Heart left ventricle (tissue), 16 donors: Measurements from ENCODE around the gene RFNG. TPM values are rescaled to one million over a fixed set of nuclear protein-coding genes. Genes with fewer than 3 reads are reported as not detected.

Experiments used
- ATAC-seq, 4 donors: fragments of 200-7000 bp; cut with Tn5 transposase; one replicate each; pipeline ENCODE4 v1.9.1; 2020 to 2022; ENCODE audit warnings: moderate library complexity in 4 of 4, mild to moderate bottlenecking in 3 of 4, moderate number of reproducible peaks in 1 of 4
- DNase-seq, 5 donors: peaks; one replicate each; pipeline ENCODE4 v3.0.0-alpha.2; 2020
- H3K27ac ChIP-seq, 12 donors: fragments of 200-600 bp; sonication (generic) in 4 of 12; one replicate each; pipeline versions ENCODE4 v1.5.0 to v1.8.0; 2016 to 2022; ENCODE audit warnings: mild to moderate bottlenecking in 2 of 12
- H3K27me3 ChIP-seq, 9 donors: fragments of 200-600 bp; sonication (generic) in 2 of 9; one replicate each; pipeline versions ENCODE4 v1.5.1 to v1.8.0; 2016 to 2022; ENCODE audit warnings: mild to moderate bottlenecking in 3 of 9
- H3K36me3 ChIP-seq, 9 donors: fragments of 200-600 bp; sonication (generic) in 2 of 9; one replicate each; pipeline versions ENCODE4 v1.5.0 to v1.8.0; 2018 to 2022; ENCODE audit warnings: mild to moderate bottlenecking in 2 of 9
- H3K4me1 ChIP-seq, 12 donors: fragments of 200-600 bp; sonication (generic) in 4 of 12; one replicate each; pipeline versions ENCODE4 v1.5.0 to v1.8.0; 2016 to 2022; ENCODE audit warnings: mild to moderate bottlenecking in 3 of 12
- H3K4me3 ChIP-seq, 12 donors: fragments of 200-600 bp; sonication (generic) in 4 of 12; one replicate each; pipeline versions ENCODE4 v1.5.0 to v1.8.0; 2017 to 2022; ENCODE audit warnings: mild to moderate bottlenecking in 9 of 12, moderate library complexity in 4 of 12
- H3K9me3 ChIP-seq, 12 donors: fragments of 200-600 bp; sonication (generic) in 4 of 12; one replicate each; pipeline versions ENCODE4 v1.5.0 to v1.8.0; 2016 to 2022; ENCODE audit warnings: mild to moderate bottlenecking in 1 of 12
- CTCF ChIP-seq, 12 donors: fragments of 200-600 bp; sonication (generic) in 4 of 12; IDR thresholded peaks; one replicate each; pipeline versions ENCODE4 v1.5.0 to v1.8.0; 2018 to 2022; ENCODE audit warnings: antibody characterized with exemption in 12 of 12, mild to moderate bottlenecking in 5 of 12
- POLR2A ChIP-seq, 2 donors: fragments of 450-650 bp; IDR thresholded peaks; one replicate each; pipeline ENCODE4 v1.6.1; 2017; ENCODE audit warnings: antibody characterized with exemption in 2 of 2, mild to moderate bottlenecking in 2 of 2, moderate library complexity in 2 of 2
- WGBS, 4 donors: extraction: QIAGEN DNeasy Blood & Tissue Kit in 2 of 4; methylation state at CpG; one replicate each; pipeline versions ENCODE4 v1.1.5 to v1.1.7; 2013 to 2018; 5-methylcytosine and 5-hydroxymethylcytosine counted together
- intact Hi-C, 10 donors: fragments of 100-400 bp; cut with DNase I; formaldehyde crosslinking; loops; one replicate each; pipeline versions ENCODE4 v1.11.1 to v1.14.2; 2022
- polyA plus RNA-seq, 2 donors: library from polyadenylated mRNA; stranded (reverse); fragments of 200-250 nt; gene quantifications; one replicate each; pipeline ENCODE4 v1.2.3, GENCODE V29; 2013
- total RNA-seq, 9 donors: library from RNA; depleted of rRNA in 2 of 9; stranded (reverse); fragments of >200 nt in 2 of 9; fragmentation: NEBNext Ultra II Directional in 3 of 9; extraction: Animal tissue kit (Norgen Biotek cat#: 25700) in 3 of 9; gene quantifications; one replicate each; pipeline versions ENCODE4 v1.1.0 to v1.2.4, GENCODE V29; 2016 to 2023
- donor health status: ischemic (EF 13 %, LVEDD 7.1; RV severe dilation, severe dysfunction).
- donor health status: healthy with polysubstance abuse.
- donor health status: DM: no; HTN: yes; CAD: no.
- donor health status: DM: no; HTN: no; CAD: no.
- donor health status: ischemic (EF 25% LVEDD 6.9; RV normal size, moderate dysfunction).
- donor health status: ischemic (EF 25% LVEDD 5.7; RV mildly dilated, moderate dysfunction).
- donor health status: healthy.
- donor health status: DM: yes; HTN: yes; CAD: no.
- donor health status: ischemic (EF 35%, LVEDD 5.7; RV mildly dilated, moderate dysfunction).
- donor health status: nonischemic (EF 11% LVEDD 7.7; RV severe dilation, severe dysfunction).
- donor health status: DM: yes; HTN: yes; CAD: no.
- donor health status: PGD.
- donor health status: ischemic (EF 29% LVEDD 5.4; RV normal size, mild dysfunction).
- donor health status: nonischemic (EF 23%, LVEDD 6.1; RV moderate dilation, normal function).

The RFNG gene
- total and polyA plus RNA-seq, 11 donors: 16.4 to 30.6 (median 21.2) TPM

- TF ChIP-seq POLR2A (IDR thresholded peaks at IDR 0.05) (no peak), CTCF (IDR thresholded peaks at IDR 0.05) (no peak)
- H3K36me3 ChIP-seq: peaks cover 0 to 100% (median 90%) of the 10 kb centered on the region in 9 donors
- DNase-seq: peak in 3 of 5 donors; percentile 4 to 61 (median 18)
- no peak overlapping the region for H3K27ac ChIP-seq
- 94 to 97% (median 96%) methylated on average over 21 to 47 of the region's 47 CpGs for WGBS, 4 donors
- no peak overlapping the region for H3K4me3 ChIP-seq
- ATAC-seq: no peak
- intact Hi-C loops: no loop called here
- H3K4me1 ChIP-seq: no peaks in the 10 kb centered on the region
- no peaks in the 10 kb centered on the region for H3K27me3 ChIP-seq
- no peaks in the 10 kb centered on the region for H3K9me3 ChIP-seq
These were observed 37.5 kb upstream of the RFNG start for GRCh38 chr17:82088838-82089722.

- intact Hi-C loops: no loop called here
- no peak for TF ChIP-seq POLR2A (IDR thresholded peaks at IDR 0.05)
- no peak for TF ChIP-seq CTCF (IDR thresholded peaks at IDR 0.05)
- Histone ChIP-seq H3K27ac (no peak overlapping the region), H3K4me3 (no peak overlapping the region), H3K36me3 (peaks cover 0 to 100% (median 90%) of the 10 kb centered on the region in 9 donors), H3K27me3 (no peaks in the 10 kb centered on the region), H3K4me1 (no peaks in the 10 kb centered on the region), H3K9me3 (no peaks in the 10 kb centered on the region)
- DNase-seq (peak in 2 of 5 donors; percentile 22 to 53), ATAC-seq (no peak)
- 93 to 96% (median 95%) methylated on average over 22 to 48 of the region's 48 CpGs for WGBS, 4 donors
These were observed 36.6 kb upstream of the RFNG start for GRCh38 chr17:82087961-82088837.

- Histone ChIP-seq H3K4me3 (no peak overlapping the region), H3K4me1 (no peaks in the 10 kb centered on the region), H3K36me3 (peaks cover 0 to 100% (median 91%) of the 10 kb centered on the region in 9 donors), H3K9me3 (no peaks in the 10 kb centered on the region), H3K27me3 (no peaks in the 10 kb centered on the region), H3K27ac (no peak overlapping the region)
- WGBS, 4 donors: 90 to 93% (median 92%) methylated on average over 20 to 39 of the region's 39 CpGs
- TF ChIP-seq CTCF (IDR thresholded peaks at IDR 0.05) (no peak), POLR2A (IDR thresholded peaks at IDR 0.05) (no peak)
- no peak for ATAC-seq
- DNase-seq: peak in 2 of 5 donors; percentile 23 to 61
- intact Hi-C loops: no loop called here
These were observed 35.6 kb upstream of the RFNG start for GRCh38 chr17:82086941-82087906.
